HepG2 (cell line): ENCODE data around the gene BICRAL. TPM values are rescaled to one million over a fixed set of nuclear protein-coding genes. Genes with fewer than 3 reads are reported as not detected.
A peak's percentile ranks its signal among the peaks of the same experiment; 100 is the strongest.

Source experiments
- ETV6 ChIP-seq: sonication (generic); formaldehyde crosslinking; conservative IDR thresholded peaks from 2 replicates; pipeline ENCODE4 v1.4.0; 2020; ENCODE audit warnings: missing genetic modification reagents
- HDAC1 ChIP-seq: sonication (generic); formaldehyde crosslinking; IDR thresholded peaks from 2 replicates; pipeline ENCODE4 v1.5.1; 2020; ENCODE audit warnings: mild to moderate bottlenecking, missing genetic modification reagents
- HOMEZ ChIP-seq: IDR thresholded peaks from 2 replicates; pipeline ENCODE4 v1.6.1; 2016; ENCODE audit warnings: low read depth
- MAF1 ChIP-seq: sonication (generic); formaldehyde crosslinking; IDR thresholded peaks from 2 replicates; pipeline ENCODE4 v1.5.0; 2020; ENCODE audit warnings: missing genetic modification reagents, borderline replicate concordance
- MAFK ChIP-seq, 2 experiments: IDR thresholded peaks in 1 of 2; conservative IDR thresholded peaks in 1 of 2; 2 replicates each; pipeline ENCODE4 v1.6.1; 2011; ENCODE audit warnings: improper control_type of control experiment in 2 of 2, low read length in 2 of 2
- NFKB2 ChIP-seq: sonication (generic); formaldehyde crosslinking; IDR thresholded peaks from 2 replicates; pipeline ENCODE4 v1.4.0; 2020; ENCODE audit warnings: missing genetic modification reagents, borderline replicate concordance
- PHF21A ChIP-seq: sonication (generic); formaldehyde crosslinking; IDR thresholded peaks from 2 replicates; pipeline ENCODE4 v1.5.0; 2020; ENCODE audit warnings: mild to moderate bottlenecking, missing genetic modification reagents
- SMAD3 ChIP-seq: sonication (generic); formaldehyde crosslinking; IDR thresholded peaks from 2 replicates; pipeline ENCODE4 v1.4.0; 2020; ENCODE audit warnings: missing genetic modification reagents
- SNAPC4 ChIP-seq: sonication (generic); formaldehyde crosslinking; IDR thresholded peaks from 2 replicates; pipeline ENCODE4 v1.4.0; 2020; ENCODE audit warnings: mild to moderate bottlenecking, missing genetic modification reagents
- TARDBP ChIP-seq: sonication (generic); formaldehyde crosslinking; IDR thresholded peaks from 2 replicates; pipeline ENCODE4 v1.8.0; 2022; ENCODE audit warnings: mild to moderate bottlenecking, missing genetic modification reagents
- THRA ChIP-seq: sonication (generic); formaldehyde crosslinking; IDR thresholded peaks from 2 replicates; pipeline ENCODE4 v1.4.0; 2020; ENCODE audit warnings: missing genetic modification reagents, borderline replicate concordance
- ZNF12 ChIP-seq: sonication (generic); formaldehyde crosslinking; IDR thresholded peaks from 2 replicates; pipeline ENCODE4 v1.5.0; 2020; ENCODE audit warnings: missing genetic modification reagents
- ZNF142 ChIP-seq: sonication (generic); formaldehyde crosslinking; IDR thresholded peaks from 2 replicates; pipeline ENCODE4 v1.4.0; 2020; ENCODE audit warnings: missing genetic modification reagents
- ZNF17 ChIP-seq: sonication (generic); formaldehyde crosslinking; IDR thresholded peaks from 2 replicates; pipeline ENCODE4 v1.5.0; 2020; ENCODE audit warnings: mild to moderate bottlenecking, missing genetic modification reagents
- ZNF747 ChIP-seq: sonication (generic); formaldehyde crosslinking; IDR thresholded peaks from 2 replicates; pipeline ENCODE4 v1.8.1; 2023; ENCODE audit warnings: missing genetic modification reagents, mild to moderate bottlenecking, borderline replicate concordance
- polyA plus RNA-seq, 8 experiments: library from polyadenylated mRNA; depleted of rRNA in 3 of 8; stranded (reverse) in 7 of 8; unstranded in 1 of 8; fragments of >200 nt; fragmentation: Illumina TruSeq in 4 of 8; extraction: Trizol in 4 of 8; gene quantifications; 2 replicates each; pipeline versions ENCODE4 v1.2.1 to v1.2.3, GENCODE V29; 2011 to 2016; ENCODE audit warnings: low read depth in 4 of 8, missing spikeins in 1 of 8, mixed read lengths in 1 of 8; ENCODE audit not compliant: insufficient read depth in 1 of 8
- total RNA-seq, 5 experiments: library from RNA; depleted of rRNA; stranded (reverse); fragments of >200 nt; fragmentation: Illumina TruSeq; extraction: Trizol; gene quantifications; 2 replicates each; pipeline ENCODE4 v1.2.3, GENCODE V29; 2016; ENCODE audit warnings: low read depth in 1 of 5

Gene BICRAL
- total and polyA plus RNA-seq, 2 of the 13 experiments (the other 11 are each of a cell fraction or from before 2014, with no cell fraction given) = 5.0 to 13.5 TPM

GRCh38 chr6:42845327-42845694 lies 63.5 kb downstream of the BICRAL start (continued):
- TF ChIP-seq ZNF17 = no peak
- TF ChIP-seq THRA (CRISPR knock-in tag) = no peak
- TF ChIP-seq SNAPC4 (CRISPR knock-in tag) = no peak
- peak; percentile 73; the same call in 1 of the 2 replicates for TF ChIP-seq SMAD3 (CRISPR knock-in tag)
- no peak for TF ChIP-seq MAF1 (CRISPR knock-in tag)
- TF ChIP-seq MAFK (conservative IDR thresholded peaks at IDR 0.05 in 1 of 2, IDR thresholded peaks at IDR 0.05 in 1 of 2; ENCODE audit: low read length in 2 of 2) = no peak
- no peak for TF ChIP-seq NFKB2 (CRISPR knock-in tag)
- TF ChIP-seq PHF21A = peak; percentile 31; the same call in 1 of the 2 replicates
- peak; percentile 79 for TF ChIP-seq ZNF12 (CRISPR knock-in tag)
- peak; percentile 84 for TF ChIP-seq HOMEZ (CRISPR knock-in tag)
- peak; percentile 77; the same call in 1 of the 2 replicates for TF ChIP-seq ZNF747 (CRISPR knock-in tag)
- no peak for TF ChIP-seq ZNF142
- TF ChIP-seq ETV6 (CRISPR knock-in tag) = no peak
- TF ChIP-seq TARDBP (CRISPR knock-in tag) = peak; percentile 64
- TF ChIP-seq HDAC1 (CRISPR knock-in tag) = peak; percentile 54; the same call in 1 of the 2 replicates
